Activated naive CD8-positive, alpha-beta T cell treated with anti-CD3 and anti-CD28 coated beads, Interleukin-2, amount 10 ng/mL, durations not matched to agents 7 days and 5 days (primary cell): ENCODE data around the gene PDE11A. TPM values are rescaled to one million over a fixed set of nuclear protein-coding genes. Genes with fewer than 3 reads are reported as not detected.

ENCODE experiments used
- ATAC-seq: fragments of 150-1000 bp; cut with Tn5 transposase; one replicate; pipeline ENCODE4 v1.10.0; 2021; ENCODE audit warnings: low read depth, moderate library complexity
- POLR2A ChIA-PET: fragments of 350-600 bp; sonication (Branson Sonifier 250); formaldehyde crosslinking; loops from one replicate; lab custom pipeline; 2021; ENCODE audit warnings: antibody characterized with exemption; lab: Charles Lee
- DNase-seq: peaks from one replicate; pipeline ENCODE4 v3.0.0; 2021
- H3K27ac Mint-ChIP-seq: one replicate; pipeline ENCODE4 v1.8.0; 2022; ENCODE audit warnings: mild to moderate bottlenecking, mixed read lengths
- H3K27me3 Mint-ChIP-seq: one replicate; pipeline ENCODE4 v1.8.0; 2022; ENCODE audit warnings: mild to moderate bottlenecking, moderate library complexity, mixed read lengths
- H3K36me3 Mint-ChIP-seq: one replicate; pipeline ENCODE4 v1.8.0; 2021; ENCODE audit warnings: mild to moderate bottlenecking, mixed read lengths
- H3K4me1 Mint-ChIP-seq: one replicate; pipeline ENCODE4 v1.8.0; 2021; ENCODE audit warnings: mixed read lengths
- H3K4me3 Mint-ChIP-seq: one replicate; pipeline ENCODE4 v1.8.0; 2022; ENCODE audit warnings: mild to moderate bottlenecking, moderate library complexity, mixed read lengths
- H3K9me3 Mint-ChIP-seq: one replicate; pipeline ENCODE4 v1.8.0; 2021; ENCODE audit warnings: mixed read lengths
- total RNA-seq, 2 experiments: library from RNA; stranded (reverse); gene quantifications; one replicate each; pipeline ENCODE4 v1.2.3, GENCODE V29; 2021

PDE11A gene
- total RNA-seq, 2 experiments from 2014 or later: not detected

- no peak for ATAC-seq
- no peaks in the 10 kb centered on the region for H3K9me3 Mint-ChIP-seq
- no peaks in the 10 kb centered on the region for H3K4me1 Mint-ChIP-seq
- no peaks in the 10 kb centered on the region for H3K36me3 Mint-ChIP-seq
- POLR2A ChIA-PET: no interaction called here
- H3K4me3 Mint-ChIP-seq: no peak overlapping the region
- H3K27me3 Mint-ChIP-seq: peaks cover 5% of the 10 kb centered on the region
- H3K27ac Mint-ChIP-seq: no peak overlapping the region
- DNase-seq: no peak
Measured at GRCh38 chr2:178016612-178017011, 56.0 kb downstream of the PDE11A start.

- DNase-seq (no peak), ATAC-seq (no peak)
- H3K27ac Mint-ChIP-seq: no peak overlapping the region
- H3K36me3 Mint-ChIP-seq: no peaks in the 10 kb centered on the region
- no peak overlapping the region for H3K4me3 Mint-ChIP-seq
- H3K9me3 Mint-ChIP-seq: no peaks in the 10 kb centered on the region
- POLR2A ChIA-PET: no interaction called here
- peaks cover 8% of the 10 kb centered on the region for H3K27me3 Mint-ChIP-seq
- H3K4me1 Mint-ChIP-seq: no peaks in the 10 kb centered on the region
Measured at GRCh38 chr2:178012639-178013038, 59.9 kb downstream of the PDE11A start.

- peaks cover 10% of the 10 kb centered on the region for H3K27me3 Mint-ChIP-seq
- no peaks in the 10 kb centered on the region for H3K4me1 Mint-ChIP-seq
- POLR2A ChIA-PET: no interaction called here
- H3K4me3 Mint-ChIP-seq: no peak overlapping the region
- H3K36me3 Mint-ChIP-seq: no peaks in the 10 kb centered on the region
- no peaks in the 10 kb centered on the region for H3K9me3 Mint-ChIP-seq
- no peak for ATAC-seq
- no peak overlapping the region for H3K27ac Mint-ChIP-seq
- DNase-seq: no peak
Measured at GRCh38 chr2:178009813-178010212, 62.8 kb downstream of the PDE11A start.

GRCh38 chr2:178008636-178009289 lies 63.8 kb downstream of the PDE11A start:
- DNase-seq (no peak), ATAC-seq (no peak)
- no peaks in the 10 kb centered on the region for H3K36me3 Mint-ChIP-seq
- no peaks in the 10 kb centered on the region for H3K9me3 Mint-ChIP-seq
- H3K27ac Mint-ChIP-seq: no peak overlapping the region
- H3K4me3 Mint-ChIP-seq: no peak overlapping the region
- peaks cover 10% of the 10 kb centered on the region for H3K27me3 Mint-ChIP-seq
- POLR2A ChIA-PET: no interaction called here
- no peaks in the 10 kb centered on the region for H3K4me1 Mint-ChIP-seq

GRCh38 chr2:178006710-178007109 lies 65.9 kb downstream of the PDE11A start:
- Mint-ChIP-seq H3K4me3 (no peak overlapping the region), H3K27ac (no peak overlapping the region), H3K4me1 (no peaks in the 10 kb centered on the region), H3K36me3 (no peaks in the 10 kb centered on the region), H3K9me3 (no peaks in the 10 kb centered on the region), H3K27me3 (peaks cover 13% of the 10 kb centered on the region)
- POLR2A ChIA-PET: no interaction called here
- ATAC-seq (no peak), DNase-seq (no peak)

GRCh38 chr2:178005756-178006155 lies 66.8 kb downstream of the PDE11A start:
- Mint-ChIP-seq H3K4me3 (no peak overlapping the region), H3K4me1 (no peaks in the 10 kb centered on the region), H3K27me3 (peaks cover 13% of the 10 kb centered on the region), H3K9me3 (no peaks in the 10 kb centered on the region), H3K27ac (no peak overlapping the region), H3K36me3 (no peaks in the 10 kb centered on the region)
- DNase-seq: no peak
- POLR2A ChIA-PET: no interaction called here
- ATAC-seq: no peak

- no peaks in the 10 kb centered on the region for H3K36me3 Mint-ChIP-seq
- POLR2A ChIA-PET: no interaction called here
- no peak overlapping the region for H3K27ac Mint-ChIP-seq
- no peaks in the 10 kb centered on the region for H3K9me3 Mint-ChIP-seq
- H3K27me3 Mint-ChIP-seq: peaks cover 20% of the 10 kb centered on the region
- H3K4me1 Mint-ChIP-seq: no peaks in the 10 kb centered on the region
- DNase-seq: no peak
- no peak for ATAC-seq
- H3K4me3 Mint-ChIP-seq: no peak overlapping the region
Measured at GRCh38 chr2:178002038-178002437, 70.5 kb downstream of the PDE11A start.

GRCh38 chr2:177998996-177999395 lies 73.6 kb downstream of the PDE11A start:
- Mint-ChIP-seq H3K27ac (no peak overlapping the region), H3K36me3 (no peaks in the 10 kb centered on the region), H3K4me1 (no peaks in the 10 kb centered on the region), H3K4me3 (no peak overlapping the region), H3K9me3 (no peaks in the 10 kb centered on the region), H3K27me3 (peaks cover 19% of the 10 kb centered on the region)
- ATAC-seq: no peak
- POLR2A ChIA-PET: no interaction called here
- no peak for DNase-seq

GRCh38 chr2:177998006-177998405 lies 74.6 kb downstream of the PDE11A start:
- no peaks in the 10 kb centered on the region for H3K9me3 Mint-ChIP-seq
- no peaks in the 10 kb centered on the region for H3K36me3 Mint-ChIP-seq
- ATAC-seq: no peak
- no peaks in the 10 kb centered on the region for H3K4me1 Mint-ChIP-seq
- no peak for DNase-seq
- no peak overlapping the region for H3K4me3 Mint-ChIP-seq
- H3K27me3 Mint-ChIP-seq: peaks cover 13% of the 10 kb centered on the region
- H3K27ac Mint-ChIP-seq: no peak overlapping the region
- POLR2A ChIA-PET: no interaction called here

- Mint-ChIP-seq H3K4me3 (no peak overlapping the region), H3K27me3 (peaks cover 13% of the 10 kb centered on the region), H3K4me1 (no peaks in the 10 kb centered on the region), H3K27ac (no peak overlapping the region), H3K9me3 (no peaks in the 10 kb centered on the region), H3K36me3 (no peaks in the 10 kb centered on the region)
- no peak for DNase-seq
- POLR2A ChIA-PET: no interaction called here
- no peak for ATAC-seq
Measured at GRCh38 chr2:177992992-177993391, 79.6 kb downstream of the PDE11A start.

GRCh38 chr2:177989029-177989885 lies 83.3 kb downstream of the PDE11A start:
- no peak overlapping the region for H3K27ac Mint-ChIP-seq
- ATAC-seq (no peak), DNase-seq (no peak)
- H3K4me3 Mint-ChIP-seq: no peak overlapping the region
- no peaks in the 10 kb centered on the region for H3K36me3 Mint-ChIP-seq
- POLR2A ChIA-PET: no interaction called here
- no peaks in the 10 kb centered on the region for H3K9me3 Mint-ChIP-seq
- peaks cover 19% of the 10 kb centered on the region for H3K27me3 Mint-ChIP-seq
- no peaks in the 10 kb centered on the region for H3K4me1 Mint-ChIP-seq

- Mint-ChIP-seq H3K4me1 (no peaks in the 10 kb centered on the region), H3K36me3 (no peaks in the 10 kb centered on the region), H3K27me3 (peaks cover 17% of the 10 kb centered on the region), H3K4me3 (no peak overlapping the region), H3K9me3 (no peaks in the 10 kb centered on the region), H3K27ac (no peak overlapping the region)
- POLR2A ChIA-PET: no interaction called here
- ATAC-seq (no peak), DNase-seq (no peak)
Measured at GRCh38 chr2:177984749-177985148, 87.8 kb downstream of the PDE11A start.

GRCh38 chr2:177983183-177983788 lies 89.3 kb downstream of the PDE11A start:
- ATAC-seq (no peak), DNase-seq (no peak)
- Mint-ChIP-seq H3K4me1 (no peaks in the 10 kb centered on the region), H3K27me3 (peaks cover 11% of the 10 kb centered on the region), H3K27ac (no peak overlapping the region), H3K4me3 (no peak overlapping the region), H3K36me3 (no peaks in the 10 kb centered on the region), H3K9me3 (no peaks in the 10 kb centered on the region)
- POLR2A ChIA-PET: no interaction called here

- H3K4me3 Mint-ChIP-seq: no peak overlapping the region
- no peaks in the 10 kb centered on the region for H3K36me3 Mint-ChIP-seq
- no peaks in the 10 kb centered on the region for H3K27me3 Mint-ChIP-seq
- ATAC-seq (no peak), DNase-seq (no peak)
- no peaks in the 10 kb centered on the region for H3K9me3 Mint-ChIP-seq
- POLR2A ChIA-PET: no interaction called here
- H3K27ac Mint-ChIP-seq: no peak overlapping the region
- no peaks in the 10 kb centered on the region for H3K4me1 Mint-ChIP-seq
Measured at GRCh38 chr2:177972782-177973181, 99.8 kb downstream of the PDE11A start.
